Endothelial cell of hepatic sinusoid (primary cell): ENCODE measurements around the gene CERS6.
"Not testable (repeated sequence)": the region's sequence is repeated elsewhere in the genome, so short reads cannot be mapped to it uniquely, and the experiment has no call there.

ENCODE experiments used
- in situ Hi-C: cut with HindIII; loops from 2 replicates; pipeline ENCODE4 v1.10.0; 2017; ENCODE audit warnings: low sequenced_read_pairs

CERS6 gene

DNA sequence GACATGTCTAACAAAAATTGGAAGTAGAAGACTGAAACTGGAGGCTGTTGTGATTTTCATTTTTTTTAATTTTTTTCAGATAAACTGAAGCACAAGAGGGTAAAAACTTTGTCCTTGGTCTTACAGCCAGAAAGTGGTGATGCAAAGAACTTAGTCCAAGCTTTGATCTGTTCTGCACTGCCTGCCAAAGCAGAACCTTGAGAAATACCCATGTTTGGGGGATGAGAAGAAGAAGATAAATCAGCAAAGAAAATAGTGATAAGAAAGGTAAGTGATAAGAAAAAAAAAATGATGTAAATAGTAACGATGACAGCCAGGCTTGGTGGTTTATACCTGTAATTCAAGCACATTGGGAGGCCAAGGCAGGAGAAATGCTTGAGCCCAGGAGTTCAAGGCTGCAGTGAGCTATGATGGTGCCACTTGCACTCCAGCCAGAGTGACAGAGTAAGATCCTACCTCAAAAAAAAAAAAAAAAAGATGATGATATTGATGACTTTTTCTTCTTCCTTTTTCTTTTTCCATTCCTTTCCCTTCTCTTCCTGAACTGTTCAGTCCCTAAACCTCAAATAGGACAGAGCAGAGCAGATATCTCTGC lies 331.8 kb downstream of the CERS6 start:
- in situ Hi-C loops = no loop called here

DNA sequence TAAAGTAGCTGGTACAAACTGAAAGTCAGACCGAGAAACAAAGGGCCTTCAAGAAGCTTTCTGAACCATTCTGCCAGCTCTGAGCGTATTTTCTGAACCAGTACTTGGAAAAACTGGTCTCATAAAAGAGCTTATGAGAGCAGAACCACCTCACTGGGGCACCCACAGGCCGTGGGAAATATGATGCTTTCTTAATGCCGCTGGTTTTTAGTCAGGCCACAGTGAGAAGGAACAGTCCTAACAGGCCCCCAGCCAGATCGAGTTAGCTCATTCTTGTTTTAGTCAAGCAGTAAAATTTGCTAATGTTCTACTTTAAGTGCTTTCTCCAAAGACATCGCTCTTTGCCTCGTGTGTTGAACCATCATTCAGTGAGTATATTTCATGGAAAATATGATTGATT lies 333.7 kb downstream of the CERS6 start:
- in situ Hi-C loops = no loop called here

DNA sequence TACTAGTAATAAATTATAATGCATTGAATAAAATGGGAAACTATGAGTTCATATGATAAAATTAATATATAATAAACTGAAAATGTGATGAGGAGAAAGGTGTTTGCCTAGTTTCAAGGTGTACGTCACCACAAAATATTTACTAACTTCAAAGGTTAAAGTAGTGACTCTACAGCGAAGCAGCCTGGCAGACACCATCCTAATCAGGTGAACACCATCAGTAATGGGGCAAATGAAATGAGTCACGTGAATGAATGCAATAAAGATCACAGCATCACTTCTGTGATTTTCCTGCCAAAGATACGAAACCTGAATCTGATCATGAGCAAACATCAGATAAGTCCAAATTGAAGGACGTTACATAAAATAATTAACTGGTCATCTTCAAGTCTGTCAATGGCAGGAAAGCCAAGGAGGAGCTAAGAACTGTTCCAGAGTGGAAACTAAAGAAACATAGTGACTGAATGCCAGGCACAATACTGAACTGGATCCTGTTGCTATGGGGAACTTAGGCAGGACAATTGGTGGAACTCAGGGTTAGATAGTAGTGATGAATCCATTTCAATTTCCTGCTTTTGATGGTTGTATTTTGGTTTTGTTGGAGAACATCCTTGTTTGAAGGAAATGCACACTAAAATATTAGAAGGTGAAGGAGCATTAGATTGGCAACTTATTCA lies 334.3 kb downstream of the CERS6 start:
- in situ Hi-C loops = no loop called here

DNA sequence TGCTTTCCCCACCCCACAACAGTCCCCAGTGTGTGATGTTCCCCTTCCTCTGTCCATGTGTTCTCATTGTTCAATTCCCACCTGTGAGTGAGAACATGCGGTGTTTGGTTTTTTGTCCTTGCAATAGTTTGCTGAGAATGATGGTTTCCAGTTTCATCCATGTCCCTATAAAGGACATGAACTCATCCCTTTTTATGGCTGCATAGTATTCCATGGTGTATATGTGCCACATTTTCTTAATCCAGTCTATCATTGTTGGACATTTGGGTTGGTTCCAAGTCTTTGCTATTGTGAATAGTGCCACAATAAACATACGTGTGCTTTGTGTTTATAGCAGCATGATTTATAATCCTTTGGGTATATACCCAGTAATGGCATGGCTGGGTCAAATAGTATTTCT lies 335.1 kb downstream of the CERS6 start:
- in situ Hi-C loops = not testable (repeated sequence)

DNA sequence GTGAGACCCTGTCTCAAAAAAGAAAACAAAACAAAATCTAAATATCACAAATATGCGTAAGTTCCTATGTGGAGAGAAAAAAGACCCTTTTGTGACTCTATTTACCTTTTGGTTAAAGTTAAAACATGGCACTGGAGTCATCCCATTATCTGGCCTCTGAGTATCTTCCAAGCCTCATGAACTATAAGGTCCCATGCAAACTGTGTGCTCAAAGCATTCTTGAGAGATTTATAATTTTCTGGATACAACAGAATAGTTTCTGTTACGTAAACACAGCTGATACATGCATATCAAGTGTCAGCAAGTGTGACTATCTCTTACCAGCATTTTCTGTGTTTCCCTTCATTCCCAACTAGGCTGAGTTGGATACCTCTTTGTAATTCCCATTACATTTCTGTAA lies 337.5 kb downstream of the CERS6 start:
- in situ Hi-C loops = no loop called here

DNA sequence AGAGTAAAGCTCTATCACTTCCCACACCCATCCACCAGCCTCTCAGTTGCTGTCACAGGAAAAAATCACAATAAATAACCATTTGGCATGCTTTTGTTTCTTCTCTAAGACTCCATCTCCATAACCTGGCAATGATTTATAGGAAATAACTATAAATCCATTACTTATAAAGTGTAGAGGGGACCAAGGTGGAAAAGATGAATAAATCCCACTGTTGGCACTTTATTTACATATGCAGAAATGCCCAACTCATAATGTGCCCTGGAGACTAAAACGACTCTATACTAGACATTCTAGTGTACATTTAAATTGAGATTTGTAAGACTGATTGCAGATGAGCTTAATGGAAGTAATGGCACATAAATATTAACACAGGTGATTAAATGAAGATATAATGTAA lies 338.9 kb downstream of the CERS6 start:
- in situ Hi-C loops = no loop called here

DNA sequence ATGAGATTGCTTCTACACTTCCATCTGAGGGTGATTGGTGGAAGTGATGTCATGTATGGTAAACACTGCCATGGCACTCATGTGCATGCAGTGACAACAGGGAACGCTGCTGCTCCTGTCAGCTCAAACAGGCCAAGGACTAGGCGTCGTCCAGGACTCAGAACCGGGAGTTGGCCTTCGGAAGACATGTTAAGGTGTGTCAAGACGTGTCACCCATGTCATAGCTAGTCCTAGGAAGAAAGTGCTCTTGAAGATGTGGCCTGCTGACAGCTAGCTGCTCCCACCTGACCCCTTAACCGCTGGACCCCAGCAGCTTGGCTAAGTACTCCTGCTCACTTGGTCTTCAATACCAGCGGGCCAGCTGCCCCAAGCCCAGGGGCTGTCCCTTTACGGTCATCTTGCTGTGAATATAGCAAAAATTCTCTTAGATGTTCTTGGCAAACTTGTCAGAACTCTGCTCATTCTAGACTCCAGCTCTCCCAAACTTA lies 340.1 kb downstream of the CERS6 start:
- in situ Hi-C loops = no loop called here

DNA sequence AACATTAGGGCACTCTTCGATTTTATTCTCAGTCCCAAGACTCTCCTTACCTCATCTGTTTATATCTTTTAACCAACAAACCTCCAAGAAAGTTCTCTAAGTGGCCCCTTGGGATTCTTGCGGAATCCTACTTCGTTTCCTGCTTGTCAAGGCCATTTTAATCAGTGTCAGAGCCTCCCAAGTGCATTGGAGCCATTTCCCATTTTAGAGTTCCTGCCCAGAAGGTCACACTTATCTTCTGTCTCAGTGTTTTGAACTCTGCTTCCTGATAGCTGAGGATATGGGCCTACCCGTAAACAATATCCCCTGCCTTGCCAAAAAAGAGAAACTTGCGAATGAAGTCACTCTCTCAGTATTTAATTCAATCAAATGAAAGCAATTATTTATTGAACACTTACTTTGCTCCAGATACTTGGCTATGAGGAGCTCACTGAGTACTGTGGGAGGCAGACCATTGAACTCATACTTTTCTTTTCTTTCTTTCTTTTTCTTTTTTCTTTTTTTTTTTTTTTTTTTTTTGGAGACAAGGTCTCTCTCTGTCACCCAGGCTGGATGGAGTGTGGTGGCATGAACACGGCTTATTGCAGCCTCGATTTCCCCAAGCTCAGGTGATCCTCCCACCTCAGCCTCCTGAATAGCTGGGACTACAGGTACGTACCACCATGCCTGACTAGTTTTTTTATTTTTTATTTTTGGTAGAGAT lies 340.7 kb downstream of the CERS6 start:
- in situ Hi-C loops = no loop called here

DNA sequence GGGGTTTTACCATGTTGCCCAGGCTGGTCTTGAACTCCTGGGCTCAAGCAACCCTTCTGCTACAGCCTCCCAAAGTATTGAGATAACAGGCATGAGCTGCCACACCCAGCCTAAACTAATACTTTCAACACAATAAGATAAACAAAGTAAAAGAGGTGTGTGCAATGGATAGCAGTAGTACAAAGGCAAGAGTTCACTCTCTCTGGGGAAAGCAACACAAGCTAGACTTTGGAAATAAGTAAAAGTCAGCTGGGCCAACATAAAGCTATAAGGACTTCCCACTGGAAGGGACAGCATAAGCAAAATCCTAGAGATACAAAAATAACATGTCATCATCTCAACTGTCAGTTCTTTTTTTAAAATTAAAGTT lies 341.2 kb downstream of the CERS6 start:
- in situ Hi-C loops = no loop called here

DNA sequence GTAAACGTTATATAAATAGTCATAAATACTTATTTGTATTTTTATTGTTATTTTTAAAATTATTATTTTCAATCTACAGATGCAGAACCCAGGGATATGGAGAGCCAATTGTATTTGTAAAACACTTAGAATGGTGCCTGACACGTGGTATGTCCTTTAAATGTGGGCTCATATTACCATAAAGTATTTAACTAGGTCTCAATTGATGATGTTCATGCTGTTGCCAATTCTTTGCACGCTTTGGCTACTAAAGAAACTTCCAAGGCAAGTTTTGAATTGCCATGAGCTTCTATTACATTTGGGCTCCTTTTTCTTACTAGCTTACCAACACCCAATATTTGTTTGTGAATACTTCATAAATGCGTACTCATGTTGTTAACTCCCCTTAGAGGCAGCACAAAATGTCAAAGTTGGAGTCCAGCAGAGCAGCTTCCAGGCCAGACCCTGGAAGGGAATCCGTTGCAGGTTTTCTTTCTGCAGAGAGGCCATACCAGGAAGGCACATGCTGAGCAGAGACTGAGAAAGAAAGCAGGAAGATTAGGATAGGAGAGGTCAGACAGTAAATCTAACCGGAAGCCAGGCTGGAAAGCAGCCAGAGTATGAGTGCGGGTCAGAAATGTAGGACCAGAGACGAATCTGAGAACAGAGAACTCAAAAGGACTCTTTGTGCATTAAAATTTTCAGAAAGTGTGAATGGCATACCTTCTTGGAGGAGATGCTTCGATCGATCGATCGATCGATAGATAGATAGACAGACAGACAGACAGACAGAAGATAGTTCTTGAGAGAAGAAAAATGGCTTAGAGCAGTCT lies 342.2 kb downstream of the CERS6 start:
- in situ Hi-C loops = no loop called here

DNA sequence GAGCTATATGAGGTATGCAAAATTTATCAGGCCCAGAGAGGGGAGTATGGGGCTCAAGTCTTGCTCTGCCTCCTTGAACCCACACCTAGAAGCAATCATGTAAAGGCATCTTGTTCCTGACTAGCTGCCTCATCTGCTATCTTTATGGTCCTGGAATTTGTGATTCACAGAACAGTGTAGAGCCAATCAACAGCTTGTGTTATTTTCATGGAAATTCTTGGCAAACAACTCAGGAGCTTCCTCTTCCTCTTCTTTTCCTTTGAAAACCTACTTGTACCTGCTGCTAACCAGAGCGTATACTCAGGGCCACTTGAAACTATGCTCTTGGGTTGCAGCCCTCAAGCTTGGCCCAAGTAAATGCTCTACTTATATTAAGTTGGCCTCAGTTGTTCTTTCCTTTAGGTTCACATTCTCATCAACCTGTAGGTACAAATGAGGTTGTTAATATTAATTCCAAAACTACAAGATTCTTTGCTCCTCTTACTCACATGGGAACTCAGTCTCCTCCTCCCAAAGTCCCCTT lies 342.9 kb downstream of the CERS6 start:
- in situ Hi-C loops = no loop called here

DNA sequence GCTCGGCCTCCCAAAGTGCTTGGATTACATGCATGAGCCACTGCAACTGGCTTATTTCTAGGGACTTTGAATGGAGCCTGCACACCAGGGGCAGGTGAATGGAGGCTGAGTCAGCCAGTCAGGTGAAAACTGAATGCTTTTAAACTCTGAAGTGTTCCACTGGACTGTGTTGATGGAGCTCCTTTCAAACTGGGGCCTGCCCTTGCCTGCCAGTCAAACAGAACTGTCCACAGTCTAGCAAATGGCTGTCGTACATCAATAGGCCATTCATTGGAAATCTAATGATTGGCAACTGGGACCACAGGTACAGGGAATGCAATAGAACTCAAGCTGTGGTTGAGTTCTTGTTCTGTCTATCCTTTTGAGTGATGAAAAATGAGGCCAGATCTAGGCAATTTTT lies 345.4 kb downstream of the CERS6 start:
- in situ Hi-C loops = no loop called here

DNA sequence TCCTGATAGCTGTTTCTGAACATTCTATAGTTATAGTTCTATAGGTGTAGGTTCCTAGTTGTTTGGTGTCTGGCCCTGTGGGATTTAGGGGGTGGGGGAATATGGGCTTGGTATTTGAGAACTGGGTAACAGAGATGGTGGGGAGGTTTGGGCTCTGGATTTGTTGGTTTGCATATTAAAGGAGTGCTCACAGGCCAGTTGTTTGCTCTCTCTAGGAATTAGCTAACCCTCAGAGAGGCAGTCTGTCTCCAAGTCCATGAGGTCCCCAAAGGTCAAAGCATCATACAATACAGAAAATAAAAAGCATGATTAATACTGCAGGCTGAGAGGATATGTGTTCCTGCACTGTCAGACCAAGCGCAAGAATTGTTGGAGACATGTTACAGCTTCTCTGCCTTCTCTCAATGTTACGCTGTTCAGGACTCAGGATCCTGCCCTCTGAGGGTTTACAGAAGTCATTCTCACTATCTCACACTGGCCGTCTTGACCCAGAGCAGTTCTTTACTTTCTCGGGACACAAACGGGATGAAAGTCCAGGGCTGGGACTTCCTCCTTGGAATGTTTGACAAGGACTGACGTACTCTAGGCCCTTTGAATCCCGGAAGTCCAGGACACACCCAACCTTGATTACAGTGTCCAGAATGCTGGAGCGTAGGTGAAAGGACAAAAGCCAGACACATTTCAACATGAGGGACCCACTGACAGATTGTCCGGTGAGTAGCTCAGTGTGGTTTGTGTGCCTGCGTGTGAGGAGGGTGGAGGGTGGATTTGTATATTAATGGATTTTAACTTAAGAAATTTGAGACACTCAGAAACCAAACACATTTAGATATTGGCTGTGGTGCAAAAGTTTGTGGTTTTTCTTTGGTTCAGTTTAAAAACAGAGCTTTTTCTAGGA lies 346.1 kb downstream of the CERS6 start, which contains the start of gene NOSTRIN:
Gene NOSTRIN, plus strand, starts transcription at position 677 of the 898 bp plus-strand sequence. Its CDS starts 10 bp downstream, at position 687.
- in situ Hi-C loops = no loop called here

DNA sequence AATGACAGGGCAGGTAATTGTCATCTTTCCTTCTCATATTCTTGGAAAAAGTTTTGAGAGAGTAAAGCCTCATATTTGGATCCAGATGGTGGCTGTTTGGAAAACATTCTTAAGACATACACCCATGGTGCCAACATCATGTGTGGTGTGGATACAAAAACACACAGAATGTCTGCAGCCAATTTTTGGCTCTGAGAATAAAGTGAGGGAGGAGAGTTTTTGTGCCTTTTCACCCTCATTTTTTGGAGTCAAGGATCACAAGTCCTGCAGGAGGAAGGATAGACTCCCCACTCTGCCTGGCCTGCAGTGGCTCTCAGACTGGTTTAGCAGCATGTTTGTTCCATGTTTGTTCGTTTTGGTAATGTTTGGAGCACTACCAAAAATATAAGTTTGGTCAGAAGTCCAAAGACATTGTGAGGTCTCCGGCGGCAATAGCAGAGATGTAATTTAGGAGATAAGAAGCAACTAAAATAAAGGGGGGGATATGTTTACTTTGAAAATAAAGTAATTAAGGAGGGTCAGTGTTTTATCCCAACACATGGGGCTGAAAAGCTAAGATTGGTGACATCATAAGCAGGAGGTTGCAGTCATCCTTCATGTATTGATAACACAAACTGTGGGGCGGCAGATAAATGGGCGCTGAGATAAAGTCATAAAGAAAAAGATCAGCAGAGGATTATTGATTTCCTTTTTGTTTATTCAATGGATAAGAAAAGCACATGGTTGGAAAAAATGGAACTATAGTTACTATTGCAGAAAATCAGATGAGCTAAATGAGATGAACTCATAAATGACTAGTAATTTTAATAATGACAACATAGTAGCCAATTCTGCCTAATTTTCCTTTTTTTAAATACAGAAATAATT lies 347.0 kb downstream of the CERS6 start:
- in situ Hi-C loops = no loop called here

DNA sequence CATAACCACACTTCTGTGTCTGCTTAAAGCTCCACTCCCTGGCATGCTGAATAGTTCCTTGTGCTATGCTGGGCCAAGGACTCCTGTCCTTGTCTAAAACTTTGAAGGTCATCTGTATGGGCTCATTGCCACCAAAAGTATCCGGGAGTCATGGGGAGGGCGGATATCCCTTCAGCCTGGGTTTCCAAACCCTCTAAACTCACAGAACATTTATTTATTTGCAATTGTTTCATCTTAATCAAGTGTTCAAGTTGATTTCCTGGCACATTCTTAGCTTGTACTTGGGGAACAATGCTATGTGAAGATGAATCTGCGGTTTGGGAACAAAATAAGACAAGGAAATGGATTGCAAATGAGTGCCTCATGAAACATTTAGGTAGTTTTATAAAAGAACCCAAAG lies 348.1 kb downstream of the CERS6 start:
- in situ Hi-C loops = no loop called here

DNA sequence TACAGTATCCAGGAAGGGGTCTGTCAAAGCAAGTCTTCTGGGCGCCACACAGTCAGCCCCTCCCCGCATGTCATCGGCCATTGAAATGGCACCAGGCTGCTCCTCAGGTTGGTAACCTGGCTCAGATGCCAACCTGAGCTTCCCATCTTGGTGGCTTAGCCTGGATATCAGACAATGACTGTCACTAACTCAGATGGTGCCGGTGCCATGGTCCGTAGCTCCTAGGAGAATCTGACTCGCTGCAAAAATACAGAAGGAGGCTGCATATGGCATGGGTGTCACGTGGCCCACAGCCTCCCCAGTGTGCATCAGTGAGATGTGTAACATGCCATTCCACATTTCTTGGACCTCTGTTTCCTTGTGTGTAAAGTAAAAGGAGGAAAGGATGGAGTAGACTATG lies 349.5 kb downstream of the CERS6 start:
- in situ Hi-C loops = no loop called here

DNA sequence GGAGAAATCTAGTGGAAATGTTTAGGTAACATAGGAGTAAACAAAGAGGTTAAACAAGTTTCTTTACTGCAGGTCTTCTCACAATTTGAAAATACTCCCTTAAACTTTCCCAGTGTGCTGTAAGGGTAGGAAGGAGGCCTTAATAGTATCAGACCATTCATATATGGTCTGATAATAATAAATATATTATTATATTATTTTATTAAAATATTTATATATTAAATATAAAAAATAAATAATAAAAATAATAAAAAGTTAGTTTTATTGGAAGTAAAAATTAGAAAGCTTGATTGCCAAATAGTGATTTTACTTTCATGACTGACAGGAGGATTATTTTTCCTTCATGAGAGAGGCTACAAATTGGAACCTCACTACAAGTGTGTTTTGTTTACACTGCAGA lies 353.5 kb downstream of the CERS6 start:
- in situ Hi-C loops = no loop called here

DNA sequence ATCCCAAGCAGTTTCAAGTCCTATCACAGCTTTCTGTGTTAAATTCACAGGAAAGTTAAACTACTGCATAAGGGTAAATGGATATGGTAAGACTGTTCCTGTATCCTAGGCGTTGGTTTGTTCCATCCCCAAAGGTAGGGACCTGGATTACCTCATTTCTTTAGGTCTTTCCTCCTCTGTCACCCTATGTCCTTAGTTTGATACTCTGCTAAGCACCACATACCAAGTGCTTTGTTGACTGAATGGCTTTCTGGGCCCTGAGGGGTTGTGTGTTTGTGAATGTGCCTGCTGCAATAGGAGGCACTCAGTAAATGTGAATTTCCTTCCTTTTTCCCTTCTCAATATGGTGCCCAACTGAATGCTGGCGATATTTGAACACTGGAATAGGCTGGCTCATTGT lies 354.2 kb downstream of the CERS6 start:
- in situ Hi-C loops = no loop called here

DNA sequence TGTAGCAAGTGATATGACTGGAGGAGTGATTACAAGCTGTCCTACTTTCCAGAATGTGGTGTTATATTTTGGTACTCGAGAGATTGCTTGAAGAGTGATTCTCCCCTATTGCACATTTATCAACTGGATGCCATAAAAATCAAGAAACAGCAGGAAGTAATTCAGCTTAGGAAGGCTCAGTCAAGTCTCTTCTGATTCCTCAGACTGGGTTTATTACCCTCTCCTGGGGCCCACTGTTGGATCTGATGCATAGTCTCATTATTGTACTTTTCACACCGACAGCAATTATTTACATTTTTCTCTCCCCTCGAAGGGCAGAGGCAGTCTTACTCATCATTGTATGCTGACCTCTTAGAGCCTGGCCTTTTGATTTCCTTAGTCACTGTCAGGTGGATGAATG lies 355.6 kb downstream of the CERS6 start:
- in situ Hi-C loops = no loop called here
